SK-N-SH (cell line): Measurements from ENCODE around the gene WLS. TPM values are rescaled to one million over a fixed set of nuclear protein-coding genes. Genes with fewer than 3 reads are reported as not detected.

Source experiments
- CTCF ChIA-PET: fragments of 300-600, 350-600 bp; formaldehyde crosslinking; extraction: SDS; loops from one replicate; lab custom pipeline; 2021; lab: Yijun Ruan, JAX
- POLR2A ChIA-PET: fragments of 350-600 bp; sonication (Branson Sonifier 250); formaldehyde crosslinking; extraction: SDS; loops from one replicate; lab custom pipeline; 2020; ENCODE audit warnings: antibody characterized with exemption, inconsistent platforms; lab: Yijun Ruan, JAX
- DNase-seq: peaks from one replicate; pipeline ENCODE4 v3.0.0; 2012
- H2AFZ ChIP-seq: fragments of 200-600 bp; sonication (generic); 2 replicates; pipeline ENCODE4 v1.8.1; 2016; ENCODE audit warnings: antibody characterized with exemption, mild to moderate bottlenecking, low read depth
- H3F3A ChIP-seq: fragments of 200-600 bp; sonication (generic); replicated peaks from 2 replicates; pipeline ENCODE3; 2016; ENCODE audit warnings: antibody characterized with exemption, mild to moderate bottlenecking; ENCODE audit not compliant: insufficient read depth
- H3K27ac ChIP-seq, 2 experiments: fragments of 200-500 bp in 1 of 2; fragments of 200-600 bp in 1 of 2; sonication (Bioruptor generic) in 1 of 2; sonication (generic), shearing (Covaris generic) in 1 of 2; 2 replicates each; pipeline versions ENCODE4 v1.5.1 to v1.6.1; 2014 to 2016; ENCODE audit warnings: low read depth in 2 of 2, inconsistent platforms in 1 of 2, low read length in 1 of 2, mild to moderate bottlenecking in 1 of 2, mixed read lengths in 1 of 2
- H3K27me3 ChIP-seq: fragments of 200-600 bp; sonication (generic), shearing (Covaris generic); 2 replicates; pipeline ENCODE4 v1.6.1; 2016; ENCODE audit warnings: mixed run types; ENCODE audit not compliant: insufficient read depth
- H3K36me3 ChIP-seq, 2 experiments: fragments of 200-500 bp in 1 of 2; fragments of 200-600 bp in 1 of 2; sonication (Bioruptor generic) in 1 of 2; sonication (generic) in 1 of 2; replicated peaks in 1 of 2; 2 replicates each; pipeline versions ENCODE3 to v1.5.1; 2014 to 2016; ENCODE audit warnings: low read length in 1 of 2, mild to moderate bottlenecking in 1 of 2; ENCODE audit not compliant: insufficient read depth in 2 of 2, control insufficient read depth in 1 of 2
- H3K4me1 ChIP-seq, 2 experiments: fragments of 200-500 bp in 1 of 2; fragments of 200-600 bp in 1 of 2; sonication (Bioruptor generic) in 1 of 2; sonication (generic), shearing (Covaris generic) in 1 of 2; 2 replicates each; pipeline versions ENCODE4 v1.5.1 to v1.6.1; 2014 to 2016; ENCODE audit warnings: low read depth in 1 of 2, low read length in 1 of 2, mixed run types in 1 of 2; ENCODE audit not compliant: insufficient read depth in 2 of 2, control insufficient read depth in 1 of 2
- H3K4me2 ChIP-seq: fragments of 200-600 bp; sonication (generic), shearing (Covaris generic); 2 replicates; pipeline ENCODE4 v1.6.1; 2017; ENCODE audit warnings: mixed run types
- H3K4me3 ChIP-seq, 2 experiments: fragments of 200-500 bp in 1 of 2; fragments of 200-600 bp in 1 of 2; sonication (Bioruptor generic) in 1 of 2; sonication (generic), shearing (Covaris generic) in 1 of 2; 2 replicates each; pipeline versions ENCODE4 v1.5.1 to v1.8.1; 2014 to 2016; ENCODE audit warnings: low read depth in 2 of 2, inconsistent platforms in 1 of 2, low read length in 1 of 2, mild to moderate bottlenecking in 1 of 2, mixed read lengths in 1 of 2, moderate library complexity in 1 of 2
- H3K79me2 ChIP-seq: fragments of 200-600 bp; sonication (generic); 2 replicates; pipeline ENCODE4 v1.8.1; 2017; ENCODE audit warnings: mild to moderate bottlenecking; ENCODE audit not compliant: insufficient read depth
- H3K9ac ChIP-seq: fragments of 200-600 bp; sonication (generic); 2 replicates; pipeline ENCODE4 v1.6.1; 2017; ENCODE audit warnings: mixed run types
- H3K9me2 ChIP-seq: fragments of 200-600 bp; sonication (generic); 2 replicates; pipeline ENCODE4 v1.6.1; 2017; ENCODE audit warnings: mixed run types
- H3K9me3 ChIP-seq: fragments of 200-600 bp; sonication (generic); 2 replicates; pipeline ENCODE4 v1.6.1; 2017; ENCODE audit warnings: mixed run types, mild to moderate bottlenecking, moderate library complexity
- H4K20me1 ChIP-seq: fragments of 200-600 bp; sonication (generic); 2 replicates; pipeline ENCODE4 v1.6.1; 2017; ENCODE audit warnings: mild to moderate bottlenecking, mixed run types; ENCODE audit not compliant: insufficient read depth
- CHD2 ChIP-seq: fragments of 150-350 bp; IDR thresholded peaks from 2 replicates; pipeline ENCODE4 v1.6.1; 2018; ENCODE audit warnings: low read length; ENCODE audit not compliant: partially characterized antibody
- FOXJ3 ChIP-seq: sonication (generic); formaldehyde crosslinking; IDR thresholded peaks from 2 replicates; pipeline ENCODE4 v1.5.1; 2020; ENCODE audit warnings: mild to moderate bottlenecking, missing genetic modification reagents
- FOXM1 ChIP-seq: IDR thresholded peaks from 2 replicates; pipeline ENCODE4 v1.4.0; 2012; ENCODE audit warnings: low read depth, mild to moderate bottlenecking
- GABPA ChIP-seq: IDR thresholded peaks from 2 replicates; pipeline ENCODE4 v1.4.0; 2012; ENCODE audit warnings: low read depth, mild to moderate bottlenecking
- GATA2 ChIP-seq: sonication (generic); formaldehyde crosslinking; IDR thresholded peaks from 2 replicates; pipeline ENCODE4 v1.5.0; 2020; ENCODE audit warnings: mild to moderate bottlenecking, missing genetic modification reagents
- JUND ChIP-seq: IDR thresholded peaks from 2 replicates; pipeline ENCODE4 v1.4.0; 2012
- MAX ChIP-seq: IDR thresholded peaks from 2 replicates; pipeline ENCODE4 v1.4.0; 2012; ENCODE audit warnings: low read depth
- NFIC ChIP-seq: IDR thresholded peaks from 2 replicates; pipeline ENCODE4 v1.4.0; 2012; ENCODE audit warnings: borderline replicate concordance
- NRF1 ChIP-seq: IDR thresholded peaks from 2 replicates; pipeline ENCODE4 v1.6.1; 2012; ENCODE audit warnings: low read depth, mild to moderate bottlenecking, low read length
- POLR2AphosphoS5 ChIP-seq: IDR thresholded peaks from 2 replicates; pipeline ENCODE4 v1.6.1; 2012; ENCODE audit warnings: low read depth, low read length
- SMC3 ChIP-seq: IDR thresholded peaks from 2 replicates; pipeline ENCODE4 v1.6.1; 2012; ENCODE audit warnings: low read depth, low read length, improper control_type of control experiment
- TEAD4 ChIP-seq: IDR thresholded peaks from 2 replicates; pipeline ENCODE4 v1.4.0; 2012; ENCODE audit warnings: mild to moderate bottlenecking, borderline replicate concordance; ENCODE audit not compliant: insufficient read depth
- USF1 ChIP-seq: IDR thresholded peaks from 2 replicates; pipeline ENCODE4 v1.4.0; 2012; ENCODE audit warnings: low read depth, borderline replicate concordance
- WGBS: methylation state at CpG from one replicate; pipeline ENCODE4 v1.1.6; 2017; ENCODE audit warnings: low lambda C conversion rate; 5-methylcytosine and 5-hydroxymethylcytosine counted together
- polyA plus RNA-seq, 3 experiments: library from polyadenylated mRNA; depleted of rRNA; stranded (reverse); fragments of >200 nt; gene quantifications; 2 replicates each; pipeline ENCODE4 v1.2.3, GENCODE V29; 2012
- TF ChIP-seq, protein P1 (sequence below): fragments of 150-350 bp; IDR thresholded peaks from 2 replicates; pipeline ENCODE4 v1.6.1; 2016; ENCODE audit warnings: mild to moderate bottlenecking, low read depth, low read length
- TF ChIP-seq, protein P2 (sequence below): fragments of 200-600 bp; sonication (generic); IDR thresholded peaks from 2 replicates; pipeline ENCODE4 v1.6.1; 2017; ENCODE audit warnings: antibody characterized with exemption, mild to moderate bottlenecking, moderate library complexity

The WLS gene
- polyA plus RNA-seq, 1 of the 3 experiments (the other 2 are of a cell fraction), result 69.0 TPM

DNA sequence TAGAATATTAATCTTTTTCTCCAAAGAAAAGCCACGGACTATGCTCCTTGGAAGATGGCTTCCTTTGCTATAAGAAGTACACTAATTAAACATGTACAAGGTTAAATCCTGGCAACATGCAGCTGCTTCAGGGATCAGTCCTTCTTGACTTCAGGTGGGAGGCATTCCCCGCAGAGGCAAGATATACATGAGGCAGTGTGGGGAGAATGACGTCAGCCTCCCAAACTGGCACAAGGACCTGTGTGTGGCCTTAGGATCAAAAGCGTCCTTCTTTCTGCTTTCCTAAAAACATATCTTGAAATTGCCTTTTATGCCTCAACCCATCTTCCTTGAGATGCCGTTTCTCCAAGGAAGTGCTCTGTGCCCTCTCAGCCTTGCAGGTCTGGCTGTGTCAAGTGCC lies 90.3 kb downstream of the WLS start (continued):
- TF ChIP-seq, protein P1, sequence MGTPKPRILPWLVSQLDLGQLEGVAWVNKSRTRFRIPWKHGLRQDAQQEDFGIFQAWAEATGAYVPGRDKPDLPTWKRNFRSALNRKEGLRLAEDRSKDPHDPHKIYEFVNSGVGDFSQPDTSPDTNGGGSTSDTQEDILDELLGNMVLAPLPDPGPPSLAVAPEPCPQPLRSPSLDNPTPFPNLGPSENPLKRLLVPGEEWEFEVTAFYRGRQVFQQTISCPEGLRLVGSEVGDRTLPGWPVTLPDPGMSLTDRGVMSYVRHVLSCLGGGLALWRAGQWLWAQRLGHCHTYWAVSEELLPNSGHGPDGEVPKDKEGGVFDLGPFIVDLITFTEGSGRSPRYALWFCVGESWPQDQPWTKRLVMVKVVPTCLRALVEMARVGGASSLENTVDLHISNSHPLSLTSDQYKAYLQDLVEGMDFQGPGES, result no peak
- no peak for TF ChIP-seq MAX
- TF ChIP-seq SMC3, result no peak
- no peak for TF ChIP-seq CHD2

GRCh38 chr1:68141071-68142021 lies 91.0 kb downstream of the WLS start:
- Histone ChIP-seq H3K9ac (no peak overlapping the region), H3F3A (no peaks in the 10 kb centered on the region), H3K79me2 (no peaks in the 10 kb centered on the region), H2AFZ (no peak overlapping the region), H3K9me3 (no peaks in the 10 kb centered on the region), H3K36me3 (peaks cover 53 to 72% of the 10 kb centered on the region in 2 experiments), H3K4me1 (no peaks in the 10 kb centered on the region), H3K4me2 (no peak overlapping the region)
- POLR2A ChIA-PET, result no interaction called here
- 93% methylated on average over 15 of the region's 15 CpGs for WGBS
- CTCF ChIA-PET, result interaction anchor here (1.2 to 1.6 kb wide), 3 partner anchors 9 to 201 kb away, joined by 3 to 6 read pairs (median 5); no protein-coding TSS in a partner anchor
- no peak for DNase-seq
- TF ChIP-seq MAX (no peak), CHD2 (no peak), TEAD4 (no peak), FOXM1 (no peak), JUND (no peak), GATA2 (CRISPR knock-in tag) (no peak), GABPA (no peak), NRF1 (no peak), POLR2AphosphoS5 (no peak), NFIC (no peak), SMC3 (no peak), USF1 (no peak), FOXJ3 (CRISPR knock-in tag) (no peak)
- TF ChIP-seq, protein P2, sequence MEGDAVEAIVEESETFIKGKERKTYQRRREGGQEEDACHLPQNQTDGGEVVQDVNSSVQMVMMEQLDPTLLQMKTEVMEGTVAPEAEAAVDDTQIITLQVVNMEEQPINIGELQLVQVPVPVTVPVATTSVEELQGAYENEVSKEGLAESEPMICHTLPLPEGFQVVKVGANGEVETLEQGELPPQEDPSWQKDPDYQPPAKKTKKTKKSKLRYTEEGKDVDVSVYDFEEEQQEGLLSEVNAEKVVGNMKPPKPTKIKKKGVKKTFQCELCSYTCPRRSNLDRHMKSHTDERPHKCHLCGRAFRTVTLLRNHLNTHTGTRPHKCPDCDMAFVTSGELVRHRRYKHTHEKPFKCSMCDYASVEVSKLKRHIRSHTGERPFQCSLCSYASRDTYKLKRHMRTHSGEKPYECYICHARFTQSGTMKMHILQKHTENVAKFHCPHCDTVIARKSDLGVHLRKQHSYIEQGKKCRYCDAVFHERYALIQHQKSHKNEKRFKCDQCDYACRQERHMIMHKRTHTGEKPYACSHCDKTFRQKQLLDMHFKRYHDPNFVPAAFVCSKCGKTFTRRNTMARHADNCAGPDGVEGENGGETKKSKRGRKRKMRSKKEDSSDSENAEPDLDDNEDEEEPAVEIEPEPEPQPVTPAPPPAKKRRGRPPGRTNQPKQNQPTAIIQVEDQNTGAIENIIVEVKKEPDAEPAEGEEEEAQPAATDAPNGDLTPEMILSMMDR, result no peak
- TF ChIP-seq, all 33 proteins: peak for 0
- H3K4me3 ChIP-seq, result no peak overlapping the region
- no peaks in the 10 kb centered on the region for H3K9me2 ChIP-seq
- H3K27ac ChIP-seq, result no peak overlapping the region
- no peaks in the 10 kb centered on the region for H4K20me1 ChIP-seq
- no peaks in the 10 kb centered on the region for H3K27me3 ChIP-seq
